Hematopoietic multipotent progenitor cell treated with erythropoietin and hydrocortisone succinate and interleukin-3 and kit ligand, for 15 days (in vitro differentiated cells): ENCODE results near the gene PRKG1.
"Not testable (repeated sequence)": the region's sequence is repeated elsewhere in the genome, so short reads cannot be mapped to it uniquely, and the experiment has no call there.

Experiments used
- DNase-seq: peaks from one replicate; pipeline ENCODE4 v3.0.0-alpha.2; 2015; ENCODE audit warnings: low spot score

PRKG1 gene

GRCh38 chr10:51270936-51271530 is 196.7 kb downstream of the PRKG1 start:
- DNase-seq, result no peak

GRCh38 chr10:51272099-51272498 is 197.8 kb downstream of the PRKG1 start:
- DNase-seq, result not testable (repeated sequence)

- no peak for DNase-seq
Observed at GRCh38 chr10:51272555-51272954, 198.3 kb downstream of the PRKG1 start.

GRCh38 chr10:51273574-51273973 is 199.3 kb downstream of the PRKG1 start:
- DNase-seq, result no peak

- not testable (repeated sequence) for DNase-seq
Observed at GRCh38 chr10:51276097-51276496, 201.8 kb downstream of the PRKG1 start.

- not testable (repeated sequence) for DNase-seq
Observed at GRCh38 chr10:51281387-51281786, 207.1 kb downstream of the PRKG1 start.

- DNase-seq, result no peak
Observed at GRCh38 chr10:51285601-51286000, 211.3 kb downstream of the PRKG1 start.

- no peak for DNase-seq
Observed at GRCh38 chr10:51288511-51288910, 214.2 kb downstream of the PRKG1 start.

- DNase-seq, result no peak
Observed at GRCh38 chr10:51289519-51289918, 215.2 kb downstream of the PRKG1 start.

GRCh38 chr10:51291961-51292360 is 217.7 kb downstream of the PRKG1 start:
- DNase-seq, result no peak

- DNase-seq, result no peak
Observed at GRCh38 chr10:51297438-51297837, 223.2 kb downstream of the PRKG1 start.

- no peak for DNase-seq
Observed at GRCh38 chr10:51300617-51301304, 226.5 kb downstream of the PRKG1 start.

GRCh38 chr10:51301644-51302043 is 227.4 kb downstream of the PRKG1 start:
- DNase-seq, result no peak

- DNase-seq, result no peak
Observed at GRCh38 chr10:51302316-51302715, 228.0 kb downstream of the PRKG1 start.

GRCh38 chr10:51308116-51308515 is 233.8 kb downstream of the PRKG1 start:
- DNase-seq, result no peak

GRCh38 chr10:51311228-51311627 is 236.9 kb downstream of the PRKG1 start:
- no peak for DNase-seq

GRCh38 chr10:51312817-51313216 is 238.5 kb downstream of the PRKG1 start:
- DNase-seq, result no peak

GRCh38 chr10:51313251-51313650 is 239.0 kb downstream of the PRKG1 start:
- DNase-seq, result no peak

GRCh38 chr10:51313773-51314478 is 239.6 kb downstream of the PRKG1 start:
- no peak for DNase-seq

- no peak for DNase-seq
Observed at GRCh38 chr10:51314481-51314880, 240.2 kb downstream of the PRKG1 start.

- DNase-seq, result no peak
Observed at GRCh38 chr10:51318399-51319172, 244.3 kb downstream of the PRKG1 start.

- DNase-seq, result no peak
Observed at GRCh38 chr10:51319173-51319435, 244.8 kb downstream of the PRKG1 start.

- no peak for DNase-seq
Observed at GRCh38 chr10:51321300-51321699, 247.0 kb downstream of the PRKG1 start.
